Caco-2 (cell line): ENCODE measurements around the gene HSD17B10. TPM values are rescaled to one million over a fixed set of nuclear protein-coding genes. Genes with fewer than 3 reads are reported as not detected.

Experiments
- BruUV-seq: library from RNA; stranded (reverse); fragments of 400-500 nt; replicated peaks from 2 replicates; lab custom pipeline; 2021; lab: Mats Ljungman, UMichigan
- CTCF ChIA-PET: fragments of 300-600 bp; sonication (Branson Sonifier 250); formaldehyde crosslinking; loops from one replicate; lab custom pipeline; 2022; ENCODE audit warnings: antibody characterized with exemption; lab: Charles Lee
- POLR2A ChIA-PET: fragments of 300-600 bp; sonication (Branson Sonifier 250); formaldehyde crosslinking; loops from one replicate; lab custom pipeline; 2022; ENCODE audit warnings: antibody characterized with exemption; lab: Charles Lee
- DNase-seq, 2 experiments: peaks; one replicate each; pipeline versions ENCODE4 v3.0.0 to v3.0.0-alpha.2; 2020 to 2022
- H3K27me3 ChIP-seq: replicated peaks from 2 replicates; pipeline ENCODE4 v1.6.0; 2011; ENCODE audit warnings: low read length; ENCODE audit not compliant: control insufficient read depth, insufficient read depth
- H3K36me3 ChIP-seq: 2 replicates; pipeline ENCODE4 v1.5.1; 2011; ENCODE audit warnings: low read length; ENCODE audit not compliant: control insufficient read depth, insufficient read depth
- H3K4me1 ChIP-seq: fragments of 250-450 bp; sonication (Bioruptor Pico); 2 replicates; pipeline ENCODE4 v1.5.1; 2020; ENCODE audit warnings: mild to moderate bottlenecking
- H3K4me3 ChIP-seq: 2 replicates; pipeline ENCODE4 v1.5.1; 2011; ENCODE audit warnings: low read depth, mild to moderate bottlenecking, control low read depth, low read length
- H3K9me3 ChIP-seq: fragments of 250-450 bp; sonication (Bioruptor Pico); 2 replicates; pipeline ENCODE4 v1.5.1; 2020; ENCODE audit warnings: mild to moderate bottlenecking, moderate library complexity
- H3K27ac Mint-ChIP-seq: one replicate; pipeline ENCODE4 v1.8.0; 2022; ENCODE audit warnings: mixed read lengths; ENCODE audit not compliant: unreplicated experiment
- H3K27me3 Mint-ChIP-seq: one replicate; pipeline ENCODE4 v1.8.0; 2022; ENCODE audit warnings: mixed read lengths; ENCODE audit not compliant: insufficient read depth, unreplicated experiment
- H3K36me3 Mint-ChIP-seq: one replicate; pipeline ENCODE4 v1.8.0; 2022; ENCODE audit warnings: mild to moderate bottlenecking, mixed read lengths; ENCODE audit not compliant: insufficient read depth, unreplicated experiment
- H3K4me1 Mint-ChIP-seq: one replicate; pipeline ENCODE4 v1.8.0; 2022; ENCODE audit warnings: low read depth, mixed read lengths; ENCODE audit not compliant: unreplicated experiment
- H3K4me3 Mint-ChIP-seq: one replicate; pipeline ENCODE4 v1.8.0; 2022; ENCODE audit warnings: mild to moderate bottlenecking, moderate library complexity, mixed read lengths; ENCODE audit not compliant: unreplicated experiment
- H3K9me3 Mint-ChIP-seq: one replicate; pipeline ENCODE4 v1.8.0; 2022; ENCODE audit warnings: mixed read lengths; ENCODE audit not compliant: unreplicated experiment
- CTCF ChIP-seq, 2 experiments: fragments of 200-600 bp in 1 of 2; IDR thresholded peaks; 1 replicate in 1 of 2; 2 replicates in 1 of 2; pipeline versions ENCODE4 v1.5.1 to v1.8.0; 2011 to 2022; ENCODE audit warnings: antibody characterized with exemption in 1 of 2, control low read depth in 1 of 2, inconsistent platforms in 1 of 2, low read depth in 1 of 2, low read length in 1 of 2, mild to moderate bottlenecking in 1 of 2, moderate library complexity in 1 of 2; ENCODE audit not compliant: insufficient read depth in 1 of 2, severe bottlenecking in 1 of 2, unreplicated experiment in 1 of 2
- intact Hi-C: fragments of 100-400 bp; cut with micrococcal nuclease; formaldehyde crosslinking; loops from one replicate; pipeline ENCODE4 v1.10.0; 2022; ENCODE audit not compliant: unreplicated experiment
- total RNA-seq: library from RNA; stranded (reverse); gene quantifications from 2 replicates; pipeline ENCODE4 v1.2.3, GENCODE V29; 2022

HSD17B10 gene
- total RNA-seq, 1 experiment from 2014 or later: 137 TPM

GRCh38 chrX:53458082-53458481 lies 23.9 kb upstream of the HSD17B10 start:
- ChIA-PET CTCF (interaction anchor here (0.8 to 1.0 kb wide), 2 partner anchors 144 to 164 kb away, joined by 3 read pairs; no protein-coding TSS in a partner anchor), POLR2A (no interaction called here)
- Histone ChIP-seq H3K27me3 (no peaks in the 10 kb centered on the region), H3K4me1 (no peaks in the 10 kb centered on the region), H3K4me3 (no peak overlapping the region), H3K36me3 (no peaks in the 10 kb centered on the region), H3K9me3 (no peaks in the 10 kb centered on the region)
- TF ChIP-seq CTCF (IDR thresholded peaks at IDR 0.05; ENCODE audit: insufficient read depth in 1 of 2, low read depth in 1 of 2, low read length in 1 of 2, severe bottlenecking in 1 of 2, unreplicated experiment in 1 of 2): no peak
- Mint-ChIP-seq H3K9me3 (no peaks in the 10 kb centered on the region), H3K4me1 (no peaks in the 10 kb centered on the region), H3K4me3 (no peak overlapping the region), H3K27ac (no peak overlapping the region), H3K36me3 (no peaks in the 10 kb centered on the region), H3K27me3 (peaks cover 6% of the 10 kb centered on the region)
- no peak for DNase-seq
- no TSS peak for BruUV-seq
- intact Hi-C loops: no loop called here

- TF ChIP-seq CTCF (IDR thresholded peaks at IDR 0.05; ENCODE audit: insufficient read depth in 1 of 2, low read depth in 1 of 2, low read length in 1 of 2, severe bottlenecking in 1 of 2, unreplicated experiment in 1 of 2): no peak
- Histone ChIP-seq H3K36me3 (no peaks in the 10 kb centered on the region), H3K4me1 (no peaks in the 10 kb centered on the region), H3K27me3 (no peaks in the 10 kb centered on the region), H3K4me3 (no peak overlapping the region), H3K9me3 (no peaks in the 10 kb centered on the region)
- no TSS peak for BruUV-seq
- H3K27me3 Mint-ChIP-seq: peaks cover 6% of the 10 kb centered on the region
- no peaks in the 10 kb centered on the region for H3K4me1 Mint-ChIP-seq
- intact Hi-C loops: no loop called here
- H3K9me3 Mint-ChIP-seq: no peaks in the 10 kb centered on the region
- H3K4me3 Mint-ChIP-seq: no peak overlapping the region
- no peaks in the 10 kb centered on the region for H3K36me3 Mint-ChIP-seq
- ChIA-PET CTCF (no interaction called here), POLR2A (no interaction called here)
- no peak overlapping the region for H3K27ac Mint-ChIP-seq
- no peak for DNase-seq
Observed at GRCh38 chrX:53456254-53456653, 22.1 kb upstream of the HSD17B10 start.

- Mint-ChIP-seq H3K27me3 (no peaks in the 10 kb centered on the region), H3K36me3 (no peaks in the 10 kb centered on the region), H3K4me1 (no peaks in the 10 kb centered on the region), H3K9me3 (no peaks in the 10 kb centered on the region), H3K27ac (no peak overlapping the region), H3K4me3 (no peak overlapping the region)
- Histone ChIP-seq H3K9me3 (no peaks in the 10 kb centered on the region), H3K36me3 (no peaks in the 10 kb centered on the region), H3K4me3 (no peak overlapping the region), H3K27me3 (no peaks in the 10 kb centered on the region), H3K4me1 (no peaks in the 10 kb centered on the region)
- POLR2A ChIA-PET: no interaction called here
- no TSS peak for BruUV-seq
- CTCF ChIA-PET: no interaction called here
- intact Hi-C loops: no loop called here
- no peak for DNase-seq
- TF ChIP-seq CTCF (IDR thresholded peaks at IDR 0.05; ENCODE audit: insufficient read depth in 1 of 2, low read depth in 1 of 2, low read length in 1 of 2, severe bottlenecking in 1 of 2, unreplicated experiment in 1 of 2): no peak
Observed at GRCh38 chrX:53452812-53453211, 18.6 kb upstream of the HSD17B10 start.
